ENCODE measurements around the gene CAMKMT. TPM values are rescaled to one million over a fixed set of nuclear protein-coding genes. Genes with fewer than 3 reads are reported as not detected.

Gene CAMKMT
- total RNA-seq, 2 experiments from 2014 or later: 25.7 to 27.4 TPM

DNA sequence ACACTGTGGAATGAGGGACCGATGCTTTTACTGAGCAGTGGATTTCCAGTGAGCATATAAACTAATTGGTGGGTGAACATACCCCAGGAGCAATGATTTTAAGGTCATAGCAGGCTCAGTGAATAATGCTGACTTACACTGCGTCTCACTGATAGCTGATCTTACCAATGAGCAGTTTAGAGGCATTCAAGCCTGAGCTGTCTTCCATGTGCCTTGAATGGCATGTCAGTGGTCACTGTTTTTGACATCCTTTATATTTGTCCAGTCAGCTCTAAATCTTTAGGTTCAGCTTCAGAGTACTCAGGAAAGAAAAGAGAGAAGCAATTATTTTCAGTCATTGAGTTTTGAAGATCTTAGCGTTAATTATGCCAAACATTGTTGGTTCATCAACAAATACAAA lies 88.3 kb downstream of the CAMKMT start:
- H3K36me3 ChIP-seq (ENCODE audit: insufficient read depth, low read length): no peaks in the 10 kb centered on the region
- BruUV-seq (replicated peaks): no TSS peak
- no peak overlapping the region for H2AFZ ChIP-seq (ENCODE audit: low read length)
- H3K9me3 ChIP-seq (ENCODE audit: low read length): no peaks in the 10 kb centered on the region
- no peaks in the 10 kb centered on the region for H3K4me1 ChIP-seq (ENCODE audit: insufficient read depth, low read length, poor library complexity, severe bottlenecking)
- 0 out of 2 replicates have a peak, but pooled peaks cover 3% of the 10 kb centered on the region for H3K9me2 ChIP-seq (ENCODE audit: insufficient read depth, low read length)
- DNase-seq (ENCODE audit: low spot score): no peak
- TF ChIP-seq EZH2phosphoT487 (IDR thresholded peaks at IDR 0.05; ENCODE audit: borderline replicate concordance, low read depth, low read length): no peak
- TF ChIP-seq, protein P1, sequence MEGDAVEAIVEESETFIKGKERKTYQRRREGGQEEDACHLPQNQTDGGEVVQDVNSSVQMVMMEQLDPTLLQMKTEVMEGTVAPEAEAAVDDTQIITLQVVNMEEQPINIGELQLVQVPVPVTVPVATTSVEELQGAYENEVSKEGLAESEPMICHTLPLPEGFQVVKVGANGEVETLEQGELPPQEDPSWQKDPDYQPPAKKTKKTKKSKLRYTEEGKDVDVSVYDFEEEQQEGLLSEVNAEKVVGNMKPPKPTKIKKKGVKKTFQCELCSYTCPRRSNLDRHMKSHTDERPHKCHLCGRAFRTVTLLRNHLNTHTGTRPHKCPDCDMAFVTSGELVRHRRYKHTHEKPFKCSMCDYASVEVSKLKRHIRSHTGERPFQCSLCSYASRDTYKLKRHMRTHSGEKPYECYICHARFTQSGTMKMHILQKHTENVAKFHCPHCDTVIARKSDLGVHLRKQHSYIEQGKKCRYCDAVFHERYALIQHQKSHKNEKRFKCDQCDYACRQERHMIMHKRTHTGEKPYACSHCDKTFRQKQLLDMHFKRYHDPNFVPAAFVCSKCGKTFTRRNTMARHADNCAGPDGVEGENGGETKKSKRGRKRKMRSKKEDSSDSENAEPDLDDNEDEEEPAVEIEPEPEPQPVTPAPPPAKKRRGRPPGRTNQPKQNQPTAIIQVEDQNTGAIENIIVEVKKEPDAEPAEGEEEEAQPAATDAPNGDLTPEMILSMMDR (conservative IDR thresholded peaks at IDR 0.05; ENCODE audit: low read length): no peak
- no peak overlapping the region for H3K4me3 ChIP-seq (ENCODE audit: low read depth, low read length, poor library complexity, severe bottlenecking)
- ChIA-PET POLR2A (interaction anchor here (0.6 kb wide), 1 partner anchor 143 kb away, joined by 4 read pairs; no protein-coding TSS in a partner anchor), CTCF (ENCODE audit: unreplicated experiment) (no interaction called here)
- intact Hi-C loops (cut with micrococcal nuclease; ENCODE audit: unreplicated experiment): no loop called here
- no peaks in the 10 kb centered on the region for H3K79me2 ChIP-seq (ENCODE audit: insufficient read depth, low read depth, low read length)
- no peak overlapping the region for H3K27ac ChIP-seq (ENCODE audit: low read depth, low read length, poor library complexity, severe bottlenecking)
- no peaks in the 10 kb centered on the region for H4K20me1 ChIP-seq (ENCODE audit: insufficient read depth, low read length)
- no peak overlapping the region for H3K4me2 ChIP-seq (ENCODE audit: low read length)

DNA sequence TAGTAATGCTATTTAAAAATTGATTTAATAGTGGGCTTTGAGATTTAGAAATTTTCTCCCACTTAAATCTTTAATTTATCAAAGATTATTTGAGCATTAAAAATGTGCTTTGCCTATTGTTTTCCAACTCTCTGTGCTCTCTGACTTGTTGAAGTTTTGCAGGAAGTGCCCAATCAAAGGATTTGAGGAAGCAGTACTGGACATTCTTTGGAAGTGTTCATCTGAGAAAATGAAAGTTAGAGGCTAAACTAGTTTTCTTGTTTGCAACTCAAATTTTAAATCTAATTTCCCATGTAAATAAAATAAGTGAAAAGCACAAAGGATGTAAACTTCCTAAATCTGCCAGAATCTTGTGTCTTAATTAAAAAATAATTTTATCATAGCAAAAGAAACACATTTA lies 89.1 kb downstream of the CAMKMT start:
- H3K9me2 ChIP-seq (ENCODE audit: insufficient read depth, low read length): 0 out of 2 replicates have a peak, but pooled peaks cover 3% of the 10 kb centered on the region
- no peaks in the 10 kb centered on the region for H3K79me2 ChIP-seq (ENCODE audit: insufficient read depth, low read depth, low read length)
- no peak overlapping the region for H2AFZ ChIP-seq (ENCODE audit: low read length)
- H4K20me1 ChIP-seq (ENCODE audit: insufficient read depth, low read length): no peaks in the 10 kb centered on the region
- H3K4me1 ChIP-seq (ENCODE audit: insufficient read depth, low read length, poor library complexity, severe bottlenecking): no peaks in the 10 kb centered on the region
- no peak overlapping the region for H3K4me2 ChIP-seq (ENCODE audit: low read length)
- H3K27ac ChIP-seq (ENCODE audit: low read depth, low read length, poor library complexity, severe bottlenecking): no peak overlapping the region
- H3K36me3 ChIP-seq (ENCODE audit: insufficient read depth, low read length): no peaks in the 10 kb centered on the region
- BruUV-seq (replicated peaks): no TSS peak
- ChIA-PET CTCF (ENCODE audit: unreplicated experiment) (no interaction called here), POLR2A (interaction anchor here (0.8 kb wide), 1 partner anchor 9 kb away, joined by 3 read pairs; no protein-coding TSS in a partner anchor)
- DNase-seq (ENCODE audit: low spot score): no peak
- no peak overlapping the region for H3K4me3 ChIP-seq (ENCODE audit: low read depth, low read length, poor library complexity, severe bottlenecking)
- TF ChIP-seq, protein P1 (conservative IDR thresholded peaks at IDR 0.05; ENCODE audit: low read length): no peak
- no peak for TF ChIP-seq EZH2phosphoT487 (IDR thresholded peaks at IDR 0.05; ENCODE audit: borderline replicate concordance, low read depth, low read length)
- no peaks in the 10 kb centered on the region for H3K9me3 ChIP-seq (ENCODE audit: low read length)
- intact Hi-C loops (cut with micrococcal nuclease; ENCODE audit: unreplicated experiment): no loop called here

DNA sequence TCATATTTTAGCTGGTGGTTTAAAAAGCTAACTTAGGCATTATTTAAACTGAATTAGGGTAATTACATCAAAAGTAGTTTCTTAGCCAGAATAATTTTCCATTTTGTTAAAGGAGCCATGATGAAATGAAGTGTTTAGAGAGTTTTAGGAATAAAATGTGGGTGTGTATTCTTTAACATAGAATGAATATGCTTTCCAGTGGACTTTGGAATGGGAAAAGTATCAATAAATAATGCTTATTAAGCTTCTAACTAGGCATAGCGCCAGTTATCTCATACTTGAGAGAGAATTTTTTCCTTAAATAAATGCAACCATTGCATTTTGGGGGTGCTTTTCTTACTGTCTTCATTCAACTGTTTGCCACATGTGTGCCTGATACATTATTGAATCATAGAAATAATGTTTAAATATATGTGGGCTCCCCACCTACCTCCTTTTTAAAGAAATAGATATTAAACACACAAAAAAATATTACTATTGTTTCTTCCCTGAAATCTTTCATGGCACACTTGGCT lies 90.4 kb downstream of the CAMKMT start:
- H3K9me3 ChIP-seq (ENCODE audit: low read length): no peaks in the 10 kb centered on the region
- no peak overlapping the region for H2AFZ ChIP-seq (ENCODE audit: low read length)
- no peaks in the 10 kb centered on the region for H3K4me1 ChIP-seq (ENCODE audit: insufficient read depth, low read length, poor library complexity, severe bottlenecking)
- no peak overlapping the region for H3K4me2 ChIP-seq (ENCODE audit: low read length)
- TF ChIP-seq, protein P1 (conservative IDR thresholded peaks at IDR 0.05; ENCODE audit: low read length): no peak
- TF ChIP-seq EZH2phosphoT487 (IDR thresholded peaks at IDR 0.05; ENCODE audit: borderline replicate concordance, low read depth, low read length): no peak
- ChIA-PET CTCF (ENCODE audit: unreplicated experiment) (no interaction called here), POLR2A (no interaction called here)
- intact Hi-C loops (cut with micrococcal nuclease; ENCODE audit: unreplicated experiment): no loop called here
- no peak overlapping the region for H3K27ac ChIP-seq (ENCODE audit: low read depth, low read length, poor library complexity, severe bottlenecking)
- no peaks in the 10 kb centered on the region for H4K20me1 ChIP-seq (ENCODE audit: insufficient read depth, low read length)
- BruUV-seq (replicated peaks): no TSS peak
- H3K9me2 ChIP-seq (ENCODE audit: insufficient read depth, low read length): 0 out of 2 replicates have a peak, but pooled peaks cover 3% of the 10 kb centered on the region
- no peaks in the 10 kb centered on the region for H3K79me2 ChIP-seq (ENCODE audit: insufficient read depth, low read depth, low read length)
- DNase-seq (ENCODE audit: low spot score): no peak
- H3K36me3 ChIP-seq (ENCODE audit: insufficient read depth, low read length): no peaks in the 10 kb centered on the region
- H3K4me3 ChIP-seq (ENCODE audit: low read depth, low read length, poor library complexity, severe bottlenecking): no peak overlapping the region
